GM06990 (cell line): Measurements from ENCODE around the gene PARN.
"Not testable (repeated sequence)": the region's sequence is repeated elsewhere in the genome, so short reads cannot be mapped to it uniquely, and the experiment has no call there.

Experiments
- DNase-seq: peaks from one replicate; pipeline ENCODE4 v3.0.0-alpha.2; 2011; ENCODE audit not compliant: insufficient read length; ENCODE audit errors: extremely low read depth
- H3K27me3 ChIP-seq: replicated peaks from 2 replicates; pipeline ENCODE4 v1.6.0; 2011; ENCODE audit warnings: low read length; ENCODE audit not compliant: control insufficient read depth, insufficient read depth
- H3K36me3 ChIP-seq: 2 replicates; pipeline ENCODE4 v1.5.1; 2011; ENCODE audit warnings: low read length; ENCODE audit not compliant: control insufficient read depth, insufficient read depth
- H3K4me3 ChIP-seq: replicated peaks from 2 replicates; pipeline ENCODE4 v1.5.1; 2011; ENCODE audit warnings: low read depth, mild to moderate bottlenecking, control low read depth, low read length
- CTCF ChIP-seq: IDR thresholded peaks from 2 replicates; pipeline ENCODE4 v1.5.1; 2011; ENCODE audit warnings: low read length, control low read depth, mild to moderate bottlenecking, inconsistent platforms; ENCODE audit not compliant: insufficient read depth, poor library complexity, severe bottlenecking

The PARN gene

GRCh38 chr16:14635395-14636165 lies 5.5 kb upstream of the PARN start:
- Histone ChIP-seq H3K4me3 (no peak overlapping the region), H3K36me3 (peaks cover 10% of the 10 kb centered on the region), H3K27me3 (no peaks in the 10 kb centered on the region)
- no peak for DNase-seq
- TF ChIP-seq CTCF: no peak

- TF ChIP-seq CTCF: no peak
Measured at GRCh38 chr16:14634389-14634725, 4.3 kb upstream of the PARN start.

GRCh38 chr16:14632693-14633569 lies 2.9 kb upstream of the PARN start, which contains the start of gene BFAR:
TSS of gene BFAR (plus strand) at chr16:14632951. CDS start at chr16:14644347, 11,396 bp downstream.
- peak; percentile 98 for DNase-seq
- Histone ChIP-seq H3K4me3 (peak within 1 kb of the TSS; percentile 94), H3K36me3 (peaks cover 1% of the 10 kb centered on the region), H3K27me3 (no peaks in the 10 kb centered on the region)
- TF ChIP-seq CTCF: no peak

More at GRCh38 chr16:14634389-14634725, 4.3 kb upstream of the PARN start:
- no peak for DNase-seq
- peaks cover 4% of the 10 kb centered on the region for H3K36me3 ChIP-seq
- H3K27me3 ChIP-seq: no peaks in the 10 kb centered on the region
- H3K4me3 ChIP-seq: peak overlapping the region; percentile 94

- H3K36me3 ChIP-seq, DNase-seq, H3K27me3 ChIP-seq, H3K4me3 ChIP-seq: not testable (repeated sequence)
Measured at GRCh38 chr16:14630620-14631330, 715 bp upstream of the PARN start.

GRCh38 chr16:14629612-14629918 lies 495 bp downstream of the PARN start:
- DNase-seq: no peak
- H3K36me3 ChIP-seq: no peaks in the 10 kb centered on the region; the same call in 1 of the 2 replicates

More at GRCh38 chr16:14629612-14629918, 495 bp downstream of the PARN start:
- Histone ChIP-seq H3K27me3 (no peaks in the 10 kb centered on the region), H3K4me3 (peak overlapping the region; percentile 79)
- TF ChIP-seq CTCF: no peak
